GM21529 (cell line): ENCODE results near the gene CWF19L1.

Source experiments
- ATAC-seq: cut with Tn5 transposase; IDR thresholded peaks from one replicate; pipeline ENCODE4 v1.9.1; 2021; ENCODE audit not compliant: unreplicated experiment

Gene CWF19L1

GRCh38 chr10:100253041-100253440, 14.4 kb downstream of the CWF19L1 start:
- no peak for ATAC-seq

GRCh38 chr10:100248820-100249219, 18.6 kb downstream of the CWF19L1 start:
- ATAC-seq = no peak

GRCh38 chr10:100245484-100246220, 21.8 kb downstream of the CWF19L1 start:
- no peak for ATAC-seq

GRCh38 chr10:100239851-100240250, 27.6 kb downstream of the CWF19L1 start:
- ATAC-seq = no peak

- ATAC-seq = no peak
These were observed 29.0 kb downstream of the CWF19L1 start for GRCh38 chr10:100238429-100238828.

GRCh38 chr10:100232101-100232500, 35.3 kb downstream of the CWF19L1 start:
- ATAC-seq = no peak

GRCh38 chr10:100229819-100230422, 37.5 kb downstream of the CWF19L1 start:
- ATAC-seq = no peak

GRCh38 chr10:100223879-100224278, 43.6 kb downstream of the CWF19L1 start:
- ATAC-seq = no peak

- no peak for ATAC-seq
These were observed 44.9 kb downstream of the CWF19L1 start for GRCh38 chr10:100222529-100222928.

GRCh38 chr10:100216006-100216405, 51.4 kb downstream of the CWF19L1 start:
- no peak for ATAC-seq

- ATAC-seq = no peak
These were observed 58.1 kb downstream of the CWF19L1 start for GRCh38 chr10:100209303-100209702.

- no peak for ATAC-seq
These were observed 59.2 kb downstream of the CWF19L1 start for GRCh38 chr10:100208276-100208675.

GRCh38 chr10:100204370-100204769, 63.1 kb downstream of the CWF19L1 start:
- no peak for ATAC-seq

GRCh38 chr10:100201549-100201948, 65.9 kb downstream of the CWF19L1 start:
- ATAC-seq = no peak

GRCh38 chr10:100194711-100195110, 72.7 kb downstream of the CWF19L1 start:
- ATAC-seq = no peak

GRCh38 chr10:100192350-100192749, 75.1 kb downstream of the CWF19L1 start:
- no peak for ATAC-seq

- peak; percentile 60 for ATAC-seq
These were observed 80.9 kb downstream of the CWF19L1 start for GRCh38 chr10:100186253-100187212.

GRCh38 chr10:100185364-100186252, 81.8 kb downstream of the CWF19L1 start, which contains the start of gene ERLIN1:
Gene ERLIN1, minus strand, starts transcription at chr10:100186029. Its CDS starts 403 bp downstream, at chr10:100185626.
- peak; percentile 83 for ATAC-seq

- no peak for ATAC-seq
These were observed 82.6 kb downstream of the CWF19L1 start for GRCh38 chr10:100184840-100185239.

- ATAC-seq = no peak
These were observed 83.0 kb downstream of the CWF19L1 start for GRCh38 chr10:100184426-100184825.
